ENCODE results near the gene AP1B1. TPM values are rescaled to one million over a fixed set of nuclear protein-coding genes. Genes with fewer than 3 reads are reported as not detected.

The AP1B1 gene
- total and polyA plus RNA-seq, 2 of the 4 experiments (the other 2 are of a cell fraction) = 55.7 to 70.8 TPM

DNA sequence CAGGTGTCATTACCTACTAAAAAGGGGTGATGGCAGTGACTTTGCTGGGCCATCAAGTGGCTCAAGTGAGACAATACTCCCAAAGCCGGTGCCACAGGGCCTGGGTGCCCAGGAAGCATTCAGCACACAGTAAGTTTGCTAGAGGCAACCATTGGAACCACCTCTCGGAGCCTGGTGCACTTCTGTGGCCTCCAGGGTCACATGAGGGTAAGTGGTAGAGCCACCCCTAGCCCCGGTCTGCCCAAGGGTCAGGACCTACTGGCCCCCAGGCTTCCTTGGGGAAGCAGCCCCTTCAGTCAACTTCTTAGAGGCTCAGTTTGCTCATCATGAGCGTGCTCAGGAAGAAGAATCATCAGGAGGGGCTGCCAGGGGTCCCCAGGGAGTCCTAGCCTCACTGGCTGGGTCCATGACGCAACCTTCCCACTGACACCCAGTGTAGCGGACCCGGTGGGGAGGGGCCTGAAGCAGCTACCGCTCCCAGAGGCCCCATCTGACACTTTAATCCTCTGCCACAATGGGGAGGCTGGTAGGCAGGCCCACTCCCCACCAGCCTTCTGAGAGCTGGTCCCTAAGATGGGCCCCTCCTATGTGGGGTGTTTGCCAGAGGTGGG, 55.4 kb downstream of the AP1B1 start:
- Histone ChIP-seq H2AK5ac (ENCODE audit: low read depth, low read length) (no peak overlapping the region), H3K56ac (ENCODE audit: extremely low read depth, insufficient read depth, low read length) (no peak overlapping the region), H4K20me1 (ENCODE audit: insufficient read depth, low read length) (no peaks in the 10 kb centered on the region; the same call in none of the 2 replicates), H3K36me3 (ENCODE audit: control insufficient read depth, insufficient read depth, low read length) (peaks cover 45% of the 10 kb centered on the region), H2AFZ (replicated peaks; ENCODE audit: low read length, poor library complexity) (no peak overlapping the region), H2BK5ac (ENCODE audit: low read depth, low read length, poor library complexity, severe bottlenecking) (no peak overlapping the region), H3K9ac (ENCODE audit: low read depth, low read length) (no peak overlapping the region), H2BK120ac (ENCODE audit: low read depth, low read length) (no peak overlapping the region), H3K14ac (replicated peaks; ENCODE audit: low read depth, low read length) (no peak overlapping the region), H3K9me3 (ENCODE audit: control insufficient read depth, insufficient read depth, low read length) (no peaks in the 10 kb centered on the region), H3K79me1 (ENCODE audit: low read depth in 1 of 2, low read length in 2 of 2) (peaks cover 0 to 3% of the 10 kb centered on the region in 2 experiments; a peak in 1 of 4 replicates), H3K4me3 (ENCODE audit: insufficient read depth, low read depth, low read length) (no peak overlapping the region), H2AK9ac (replicated peaks; ENCODE audit: low read depth, low read length, poor library complexity) (no peak overlapping the region), H3K27ac (ENCODE audit: insufficient read depth, low read length) (no peak overlapping the region), H2BK15ac (ENCODE audit: low read depth, low read length) (no peak overlapping the region), H3K9me1 (ENCODE audit: insufficient read depth, low read length) (peaks cover 5% of the 10 kb centered on the region; the same call in 1 of the 2 replicates), H3K4ac (ENCODE audit: low read depth, low read length) (no peak overlapping the region), H3K4me2 (ENCODE audit: low read depth, low read length) (no peak overlapping the region), H3K18ac (ENCODE audit: low read depth, low read length) (no peak overlapping the region), H3K4me1 (ENCODE audit: control insufficient read depth, insufficient read depth, low read length) (peaks cover 9% of the 10 kb centered on the region), H3K27me3 (ENCODE audit: control insufficient read depth, insufficient read depth, low read length) (no peaks in the 10 kb centered on the region), H3K23ac (ENCODE audit: low read depth, low read length) (no peak overlapping the region), H4K91ac (ENCODE audit: insufficient read depth, low read depth, low read length) (no peak overlapping the region), H4K5ac (ENCODE audit: low read depth, low read length) (no peak overlapping the region), H4K8ac (ENCODE audit: low read depth in 2 of 2, low read length in 2 of 2) (no peak overlapping the region), H2BK20ac (ENCODE audit: low read depth, low read length) (no peak overlapping the region)
- BruUV-seq (replicated peaks) = no TSS peak
- ChIA-PET POLR2A (ENCODE audit: unreplicated experiment) (no interaction called here), CTCF (no interaction called here)
- DNase-seq (no peak), ATAC-seq (ENCODE audit: low read depth) (no peak)
- WGBS, 2 experiments (ENCODE audit: extremely low coverage in 2 of 2, insufficient read length in 1 of 2) = 91% methylated on average over 7 of the region's 8 CpGs; no CpG with 5 or more reads in 1 of the 2 experiments
- TF ChIP-seq CTCF (conservative IDR thresholded peaks at IDR 0.05; ENCODE audit: low read depth, low read length) = no peak
- no peak for TF ChIP-seq RFX5 (IDR thresholded peaks at IDR 0.05; ENCODE audit: low read depth, low read length)
- TF ChIP-seq CEBPB (IDR thresholded peaks at IDR 0.05; ENCODE audit: low read depth, low read length) = no peak
- in situ Hi-C loops (cut with MboI; ENCODE audit: low sequenced_read_pairs) = no loop called here
- intact Hi-C loops (cut with micrococcal nuclease) = no loop called here
- dilution Hi-C loops (cut with HindIII; ENCODE audit: low sequenced_read_pairs, unreplicated experiment) = no loop called here

Measured in IMR-90 (cell line).